NCI-H2196 treated with DMSO at 0.1 percent for 48 hours (cell line): ENCODE measurements around the gene RIPPLY3.

Source experiments
- DNase-seq: peaks from one replicate; lab custom pipeline; 2025; ENCODE audit not compliant: unreplicated experiment; lab: John Stamatoyannopoulos, UW

The RIPPLY3 gene

GRCh38 chr21:37006486-37007291, at the start of gene RIPPLY3:
TSS of gene RIPPLY3 (plus strand) at chr21:37006702. CDS start at chr21:37006773, 71 bp downstream.
- DNase-seq: no peak

GRCh38 chr21:36959020-36959835, 47.3 kb upstream of the RIPPLY3 start:
- no peak for DNase-seq

GRCh38 chr21:36960676-36961284, 45.7 kb upstream of the RIPPLY3 start:
- no peak for DNase-seq

GRCh38 chr21:36962098-36962780, 44.3 kb upstream of the RIPPLY3 start:
- no peak for DNase-seq

GRCh38 chr21:36964398-36964797, 42.1 kb upstream of the RIPPLY3 start:
- DNase-seq: no peak

- no peak for DNase-seq
Observed at GRCh38 chr21:36964827-36965719, 41.4 kb upstream of the RIPPLY3 start.

- no peak for DNase-seq
Observed at GRCh38 chr21:36965720-36966065, 40.8 kb upstream of the RIPPLY3 start.

GRCh38 chr21:36966066-36966820, 40.3 kb upstream of the RIPPLY3 start, which contains the start of gene HLCS:
TSS of gene HLCS (minus strand) at chr21:36966669. CDS start at chr21:36966638, 31 bp downstream.
- DNase-seq: peak; percentile 80

- no peak for DNase-seq
Observed at GRCh38 chr21:36966821-36967768, 39.4 kb upstream of the RIPPLY3 start.

GRCh38 chr21:36968414-36968813, 38.1 kb upstream of the RIPPLY3 start:
- DNase-seq: no peak

GRCh38 chr21:36968976-36969375, 37.5 kb upstream of the RIPPLY3 start:
- DNase-seq: no peak

- no peak for DNase-seq
Observed at GRCh38 chr21:36973986-36974850, 32.3 kb upstream of the RIPPLY3 start.

- no peak for DNase-seq
Observed at GRCh38 chr21:36974851-36975192, 31.7 kb upstream of the RIPPLY3 start.

GRCh38 chr21:36976228-36976861, 30.2 kb upstream of the RIPPLY3 start:
- DNase-seq: no peak

GRCh38 chr21:36976882-36977651, 29.4 kb upstream of the RIPPLY3 start:
- DNase-seq: peak; percentile 8
